ENCODE measurements around the gene ZNF394. TPM values are rescaled to one million over a fixed set of nuclear protein-coding genes. Genes with fewer than 3 reads are reported as not detected.

ZNF394 gene
- total and polyA plus RNA-seq, 9 of the 15 experiments (the other 6 are each of a cell fraction or from before 2014, with no cell fraction given) = 2.9 to 32.2 (median 24.2) TPM

DNA sequence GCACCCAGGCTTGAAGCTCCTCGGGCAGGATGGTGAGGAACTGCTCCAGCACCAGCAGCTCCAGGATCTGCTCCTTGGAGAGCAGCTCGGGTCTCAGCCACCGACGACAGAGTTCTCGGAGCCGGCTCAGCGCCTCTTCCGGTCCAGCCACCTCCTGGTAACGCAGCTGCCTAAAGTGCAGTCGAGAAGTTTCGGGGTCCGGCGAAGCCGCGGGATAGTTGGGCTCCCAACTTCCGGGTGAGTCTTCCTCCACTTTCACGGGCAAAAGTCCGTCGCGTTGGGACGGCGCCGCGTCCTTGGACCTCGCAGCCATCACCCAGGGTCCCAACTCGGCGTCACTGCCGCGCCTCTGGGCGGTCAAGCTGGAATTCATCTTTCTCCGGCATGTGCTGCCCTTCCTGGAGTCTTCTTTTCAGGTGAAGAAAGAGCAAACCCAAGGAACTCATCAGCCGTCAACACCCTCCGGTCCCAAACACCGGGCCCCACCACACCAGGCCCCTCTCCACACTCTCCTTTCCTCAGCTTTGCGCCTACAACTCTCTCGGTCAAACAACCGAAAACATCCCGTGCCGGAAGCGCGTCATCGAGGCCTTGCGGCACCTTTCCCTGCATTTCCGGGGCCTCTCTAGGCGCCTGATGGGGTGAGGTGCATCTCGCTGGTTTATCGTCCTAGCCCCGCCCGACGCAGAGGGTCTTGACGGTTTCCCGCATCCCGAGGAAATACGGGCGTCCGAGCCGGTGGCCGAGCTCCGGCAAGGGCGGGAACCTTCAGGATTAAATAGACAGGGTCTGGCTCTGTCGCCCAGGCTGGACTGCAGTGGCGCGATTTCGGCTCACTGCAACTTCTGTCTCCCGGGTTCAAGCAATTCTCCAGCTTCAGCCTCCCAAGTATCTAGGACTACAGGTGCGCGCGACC, at the start of gene ZNF394 (continued):
- TF ChIP-seq, protein P1, sequence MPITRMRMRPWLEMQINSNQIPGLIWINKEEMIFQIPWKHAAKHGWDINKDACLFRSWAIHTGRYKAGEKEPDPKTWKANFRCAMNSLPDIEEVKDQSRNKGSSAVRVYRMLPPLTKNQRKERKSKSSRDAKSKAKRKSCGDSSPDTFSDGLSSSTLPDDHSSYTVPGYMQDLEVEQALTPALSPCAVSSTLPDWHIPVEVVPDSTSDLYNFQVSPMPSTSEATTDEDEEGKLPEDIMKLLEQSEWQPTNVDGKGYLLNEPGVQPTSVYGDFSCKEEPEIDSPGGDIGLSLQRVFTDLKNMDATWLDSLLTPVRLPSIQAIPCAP (CRISPR knock-in tag; IDR thresholded peaks at IDR 0.05; ENCODE audit: borderline replicate concordance) = no peak
- TF ChIP-seq RBM14 (IDR thresholded peaks at IDR 0.05; ENCODE audit: borderline replicate concordance, insufficient read depth, low read depth, low read length) = no peak
- no peak for TF ChIP-seq ZNF347 (CRISPR knock-in tag; IDR thresholded peaks at IDR 0.05; ENCODE audit: low read depth)
- TF ChIP-seq ZC3H11A (IDR thresholded peaks at IDR 0.05; ENCODE audit: low read depth, low read length) = no peak
- TF ChIP-seq, protein P2, sequence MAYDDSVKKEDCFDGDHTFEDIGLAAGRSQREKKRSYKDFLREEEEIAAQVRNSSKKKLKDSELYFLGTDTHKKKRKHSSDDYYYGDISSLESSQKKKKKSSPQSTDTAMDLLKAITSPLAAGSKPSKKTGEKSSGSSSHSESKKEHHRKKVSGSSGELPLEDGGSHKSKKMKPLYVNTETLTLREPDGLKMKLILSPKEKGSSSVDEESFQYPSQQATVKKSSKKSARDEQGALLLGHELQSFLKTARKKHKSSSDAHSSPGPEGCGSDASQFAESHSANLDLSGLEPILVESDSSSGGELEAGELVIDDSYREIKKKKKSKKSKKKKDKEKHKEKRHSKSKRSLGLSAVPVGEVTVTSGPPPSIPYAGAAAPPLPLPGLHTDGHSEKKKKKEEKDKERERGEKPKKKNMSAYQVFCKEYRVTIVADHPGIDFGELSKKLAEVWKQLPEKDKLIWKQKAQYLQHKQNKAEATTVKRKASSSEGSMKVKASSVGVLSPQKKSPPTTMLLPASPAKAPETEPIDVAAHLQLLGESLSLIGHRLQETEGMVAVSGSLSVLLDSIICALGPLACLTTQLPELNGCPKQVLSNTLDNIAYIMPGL (CRISPR knock-in tag; IDR thresholded peaks at IDR 0.05) = peak; percentile 47; the same call in 1 of the 2 replicates
- no peak for TF ChIP-seq ZNF764 (CRISPR knock-in tag; IDR thresholded peaks at IDR 0.05; ENCODE audit: low read depth)
- no peak for TF ChIP-seq EZH2 (IDR thresholded peaks at IDR 0.05; ENCODE audit: borderline replicate concordance, low read depth, low read length)
- no peak for TF ChIP-seq ZKSCAN1 (IDR thresholded peaks at IDR 0.05; ENCODE audit: low read depth, low read length)
- peak; percentile 90 for TF ChIP-seq SIN3B (IDR thresholded peaks at IDR 0.05; ENCODE audit: low read depth)
- no peak for TF ChIP-seq SMARCA5 (IDR thresholded peaks at IDR 0.05)
- TF ChIP-seq SMAD2 (IDR thresholded peaks at IDR 0.05; ENCODE audit: low read depth, low read length) = no peak
- TF ChIP-seq HMGN3 (IDR thresholded peaks at IDR 0.05; ENCODE audit: borderline replicate concordance, extremely low read depth, insufficient read length, low read depth, low read length) = no peak
- TF ChIP-seq XRCC3 (IDR thresholded peaks at IDR 0.05) = no peak
- TF ChIP-seq, protein P3, sequence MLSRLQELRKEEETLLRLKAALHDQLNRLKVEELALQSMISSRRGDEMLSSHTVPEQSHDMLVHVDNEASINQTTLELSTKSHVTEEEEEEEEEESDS (CRISPR knock-in tag; IDR thresholded peaks at IDR 0.05) = no peak
- no peak for TF ChIP-seq ZNF41 (CRISPR knock-in tag; conservative IDR thresholded peaks at IDR 0.05)
- TF ChIP-seq, protein P4, sequence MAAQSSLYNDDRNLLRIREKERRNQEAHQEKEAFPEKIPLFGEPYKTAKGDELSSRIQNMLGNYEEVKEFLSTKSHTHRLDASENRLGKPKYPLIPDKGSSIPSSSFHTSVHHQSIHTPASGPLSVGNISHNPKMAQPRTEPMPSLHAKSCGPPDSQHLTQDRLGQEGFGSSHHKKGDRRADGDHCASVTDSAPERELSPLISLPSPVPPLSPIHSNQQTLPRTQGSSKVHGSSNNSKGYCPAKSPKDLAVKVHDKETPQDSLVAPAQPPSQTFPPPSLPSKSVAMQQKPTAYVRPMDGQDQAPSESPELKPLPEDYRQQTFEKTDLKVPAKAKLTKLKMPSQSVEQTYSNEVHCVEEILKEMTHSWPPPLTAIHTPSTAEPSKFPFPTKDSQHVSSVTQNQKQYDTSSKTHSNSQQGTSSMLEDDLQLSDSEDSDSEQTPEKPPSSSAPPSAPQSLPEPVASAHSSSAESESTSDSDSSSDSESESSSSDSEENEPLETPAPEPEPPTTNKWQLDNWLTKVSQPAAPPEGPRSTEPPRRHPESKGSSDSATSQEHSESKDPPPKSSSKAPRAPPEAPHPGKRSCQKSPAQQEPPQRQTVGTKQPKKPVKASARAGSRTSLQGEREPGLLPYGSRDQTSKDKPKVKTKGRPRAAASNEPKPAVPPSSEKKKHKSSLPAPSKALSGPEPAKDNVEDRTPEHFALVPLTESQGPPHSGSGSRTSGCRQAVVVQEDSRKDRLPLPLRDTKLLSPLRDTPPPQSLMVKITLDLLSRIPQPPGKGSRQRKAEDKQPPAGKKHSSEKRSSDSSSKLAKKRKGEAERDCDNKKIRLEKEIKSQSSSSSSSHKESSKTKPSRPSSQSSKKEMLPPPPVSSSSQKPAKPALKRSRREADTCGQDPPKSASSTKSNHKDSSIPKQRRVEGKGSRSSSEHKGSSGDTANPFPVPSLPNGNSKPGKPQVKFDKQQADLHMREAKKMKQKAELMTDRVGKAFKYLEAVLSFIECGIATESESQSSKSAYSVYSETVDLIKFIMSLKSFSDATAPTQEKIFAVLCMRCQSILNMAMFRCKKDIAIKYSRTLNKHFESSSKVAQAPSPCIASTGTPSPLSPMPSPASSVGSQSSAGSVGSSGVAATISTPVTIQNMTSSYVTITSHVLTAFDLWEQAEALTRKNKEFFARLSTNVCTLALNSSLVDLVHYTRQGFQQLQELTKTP (IDR thresholded peaks at IDR 0.05; ENCODE audit: low read depth in 1 of 2, partially characterized antibody in 2 of 2) = peak in 1 of 2 experiments; percentile 81
- TF ChIP-seq MEIS2 (IDR thresholded peaks at IDR 0.05; ENCODE audit: partially characterized antibody) = no peak
- no peak for TF ChIP-seq ZNF174 (CRISPR knock-in tag; IDR thresholded peaks at IDR 0.05)
- no peak for TF ChIP-seq ZNF76 (CRISPR knock-in tag; IDR thresholded peaks at IDR 0.05; ENCODE audit: borderline replicate concordance)
- TF ChIP-seq, protein P5, sequence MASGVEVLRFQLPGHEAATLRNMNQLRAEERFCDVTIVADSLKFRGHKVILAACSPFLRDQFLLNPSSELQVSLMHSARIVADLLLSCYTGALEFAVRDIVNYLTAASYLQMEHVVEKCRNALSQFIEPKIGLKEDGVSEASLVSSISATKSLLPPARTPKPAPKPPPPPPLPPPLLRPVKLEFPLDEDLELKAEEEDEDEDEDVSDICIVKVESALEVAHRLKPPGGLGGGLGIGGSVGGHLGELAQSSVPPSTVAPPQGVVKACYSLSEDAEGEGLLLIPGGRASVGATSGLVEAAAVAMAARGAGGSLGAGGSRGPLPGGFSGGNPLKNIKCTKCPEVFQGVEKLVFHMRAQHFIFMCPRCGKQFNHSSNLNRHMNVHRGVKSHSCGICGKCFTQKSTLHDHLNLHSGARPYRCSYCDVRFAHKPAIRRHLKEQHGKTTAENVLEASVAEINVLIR (CRISPR knock-in tag; IDR thresholded peaks at IDR 0.05) = peak; percentile 91

Measured in K562 (cell line).